ENCODE results near the gene VMP1. TPM values are rescaled to one million over a fixed set of nuclear protein-coding genes. Genes with fewer than 3 reads are reported as not detected.

VMP1 gene
- polyA plus RNA-seq, 2 of the 4 experiments (the other 2 are of a cell fraction), result 395 to 726 TPM

DNA sequence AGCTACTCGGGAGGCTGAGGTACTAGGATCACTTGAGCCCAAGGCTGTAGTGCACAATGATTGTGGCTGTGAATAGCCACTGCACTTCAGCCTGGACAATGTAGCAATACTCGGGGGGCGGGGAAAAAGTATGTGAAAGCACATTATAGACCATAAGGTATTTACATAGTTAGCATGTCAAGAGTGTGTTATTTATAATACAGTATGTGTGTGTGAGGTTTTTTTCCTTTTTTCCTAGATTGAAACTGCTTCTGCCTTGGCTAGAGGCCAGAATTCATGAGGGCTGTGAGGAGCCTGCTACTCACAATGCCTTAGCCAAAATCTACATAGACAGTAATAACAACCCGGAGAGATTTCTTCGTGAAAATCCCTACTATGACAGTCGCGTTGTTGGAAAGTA, 30.7 kb upstream of the VMP1 start (continued):
- TF ChIP-seq, protein P1, sequence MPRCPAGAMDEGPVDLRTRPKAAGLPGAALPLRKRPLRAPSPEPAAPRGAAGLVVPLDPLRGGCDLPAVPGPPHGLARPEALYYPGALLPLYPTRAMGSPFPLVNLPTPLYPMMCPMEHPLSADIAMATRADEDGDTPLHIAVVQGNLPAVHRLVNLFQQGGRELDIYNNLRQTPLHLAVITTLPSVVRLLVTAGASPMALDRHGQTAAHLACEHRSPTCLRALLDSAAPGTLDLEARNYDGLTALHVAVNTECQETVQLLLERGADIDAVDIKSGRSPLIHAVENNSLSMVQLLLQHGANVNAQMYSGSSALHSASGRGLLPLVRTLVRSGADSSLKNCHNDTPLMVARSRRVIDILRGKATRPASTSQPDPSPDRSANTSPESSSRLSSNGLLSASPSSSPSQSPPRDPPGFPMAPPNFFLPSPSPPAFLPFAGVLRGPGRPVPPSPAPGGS (IDR thresholded peaks at IDR 0.05), result no peak
- TF ChIP-seq MYC (IDR thresholded peaks at IDR 0.05; ENCODE audit: borderline replicate concordance, low read length) (no peak), EP300 (IDR thresholded peaks at IDR 0.05) (no peak), KDM1A (IDR thresholded peaks at IDR 0.05; ENCODE audit: low read depth) (no peak), SMC3 (IDR thresholded peaks at IDR 0.05) (no peak), FOSB (CRISPR knock-in tag; IDR thresholded peaks at IDR 0.05) (no peak), CBX2 (IDR thresholded peaks at IDR 0.05; ENCODE audit: borderline replicate concordance, low read depth) (no peak)
- TF ChIP-seq, protein P2, sequence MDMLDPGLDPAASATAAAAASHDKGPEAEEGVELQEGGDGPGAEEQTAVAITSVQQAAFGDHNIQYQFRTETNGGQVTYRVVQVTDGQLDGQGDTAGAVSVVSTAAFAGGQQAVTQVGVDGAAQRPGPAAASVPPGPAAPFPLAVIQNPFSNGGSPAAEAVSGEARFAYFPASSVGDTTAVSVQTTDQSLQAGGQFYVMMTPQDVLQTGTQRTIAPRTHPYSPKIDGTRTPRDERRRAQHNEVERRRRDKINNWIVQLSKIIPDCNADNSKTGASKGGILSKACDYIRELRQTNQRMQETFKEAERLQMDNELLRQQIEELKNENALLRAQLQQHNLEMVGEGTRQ (IDR thresholded peaks at IDR 0.05), result no peak
- TF ChIP-seq, protein P3, sequence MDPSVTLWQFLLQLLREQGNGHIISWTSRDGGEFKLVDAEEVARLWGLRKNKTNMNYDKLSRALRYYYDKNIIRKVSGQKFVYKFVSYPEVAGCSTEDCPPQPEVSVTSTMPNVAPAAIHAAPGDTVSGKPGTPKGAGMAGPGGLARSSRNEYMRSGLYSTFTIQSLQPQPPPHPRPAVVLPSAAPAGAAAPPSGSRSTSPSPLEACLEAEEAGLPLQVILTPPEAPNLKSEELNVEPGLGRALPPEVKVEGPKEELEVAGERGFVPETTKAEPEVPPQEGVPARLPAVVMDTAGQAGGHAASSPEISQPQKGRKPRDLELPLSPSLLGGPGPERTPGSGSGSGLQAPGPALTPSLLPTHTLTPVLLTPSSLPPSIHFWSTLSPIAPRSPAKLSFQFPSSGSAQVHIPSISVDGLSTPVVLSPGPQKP (IDR thresholded peaks at IDR 0.05; ENCODE audit: low read depth, low read length), result no peak
- TF ChIP-seq, protein P4, sequence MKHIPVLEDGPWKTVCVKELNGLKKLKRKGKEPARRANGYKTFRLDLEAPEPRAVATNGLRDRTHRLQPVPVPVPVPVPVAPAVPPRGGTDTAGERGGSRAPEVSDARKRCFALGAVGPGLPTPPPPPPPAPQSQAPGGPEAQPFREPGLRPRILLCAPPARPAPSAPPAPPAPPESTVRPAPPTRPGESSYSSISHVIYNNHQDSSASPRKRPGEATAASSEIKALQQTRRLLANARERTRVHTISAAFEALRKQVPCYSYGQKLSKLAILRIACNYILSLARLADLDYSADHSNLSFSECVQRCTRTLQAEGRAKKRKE (CRISPR knock-in tag; IDR thresholded peaks at IDR 0.05; ENCODE audit: low read depth), result no peak

DNA sequence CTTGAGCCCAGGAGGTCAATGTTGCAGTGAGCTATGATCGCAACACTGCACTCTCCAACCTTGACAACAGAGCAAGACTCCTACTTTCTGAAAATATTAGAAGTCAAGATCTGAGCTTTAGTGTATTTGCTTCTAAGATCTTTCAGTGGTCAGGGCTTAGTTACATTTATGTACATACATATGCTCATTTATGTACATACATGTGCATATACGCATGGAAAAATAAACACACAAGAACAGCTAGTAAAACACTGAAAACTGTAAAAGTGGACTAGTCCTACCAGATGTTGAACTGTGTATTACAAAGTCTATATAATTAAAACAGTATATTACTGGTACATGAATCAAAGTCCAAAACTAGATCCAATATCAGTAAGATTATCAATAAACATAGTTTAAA, 28.5 kb upstream of the VMP1 start:
- Histone ChIP-seq H3K27ac (no peak overlapping the region), H3K4me3 (no peak overlapping the region), H3K9me3 (no peaks in the 10 kb centered on the region), H3K4me2 (no peak overlapping the region), H3K4me1 (no peaks in the 10 kb centered on the region)
- DNase-seq (ENCODE audit: low read depth in 1 of 2, low spot score in 1 of 2), result no peak
- TF ChIP-seq, protein P3 (IDR thresholded peaks at IDR 0.05; ENCODE audit: low read depth, low read length), result no peak
- 61% methylated on average over 2 of the region's 2 CpGs for WGBS (ENCODE audit: missing lambda C conversion rate)
- CTCF ChIA-PET, result interaction anchor here (0.6 to 1.3 kb wide), 4 partner anchors 9 to 158 kb away, joined by 3 to 4 read pairs (median 3); no protein-coding TSS in a partner anchor
- POLR2A ChIA-PET, result interaction anchor here (1.5 kb wide), 1 partner anchor 60 kb away, joined by 4 read pairs; the partner anchor contains the start of gene CLTC
- peak; percentile 39 for FAIRE-seq
- no peak for ATAC-seq

DNA sequence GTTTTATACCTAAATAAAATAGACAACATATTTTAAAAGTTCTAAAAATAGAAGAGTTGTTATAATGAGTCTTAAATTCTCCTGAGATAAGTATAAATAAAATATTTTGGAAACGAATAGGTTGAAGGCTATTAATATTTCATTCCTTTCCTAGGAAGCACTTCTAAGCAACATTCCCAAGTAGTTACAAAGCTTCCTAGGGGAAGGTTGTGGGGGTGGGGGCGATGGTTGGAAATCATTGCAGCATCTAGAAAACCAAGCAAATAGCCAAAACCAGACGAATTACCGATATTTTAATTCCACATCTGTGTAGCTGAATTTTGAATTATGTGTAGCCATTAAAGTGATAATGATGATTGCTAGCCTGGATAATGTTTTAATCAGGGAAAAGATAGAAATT, 27.1 kb upstream of the VMP1 start:
- POLR2A ChIA-PET, result no interaction called here
- CTCF ChIA-PET, result interaction anchor here (0.6 to 1.5 kb wide), 2 partner anchors 9 to 357 kb away, joined by 3 to 4 read pairs; no protein-coding TSS in a partner anchor
- Histone ChIP-seq H3K4me3 (no peak overlapping the region), H3K4me2 (no peak overlapping the region), H3K4me1 (no peaks in the 10 kb centered on the region), H3K9me3 (no peaks in the 10 kb centered on the region), H3K27ac (no peak overlapping the region)
- WGBS (ENCODE audit: missing lambda C conversion rate), result 82% methylated on average over 4 of the region's 4 CpGs
- DNase-seq (ENCODE audit: low read depth in 1 of 2, low spot score in 1 of 2) (no peak), FAIRE-seq (no peak), ATAC-seq (no peak)
- TF ChIP-seq ZFP36 (IDR thresholded peaks at IDR 0.05; ENCODE audit: borderline replicate concordance, partially characterized antibody) (no peak), GATA3 (IDR thresholded peaks at IDR 0.05; ENCODE audit: borderline replicate concordance) (no peak), NFE2L2 (conservative IDR thresholded peaks at IDR 0.05; ENCODE audit: low read length) (no peak), RARB (CRISPR knock-in tag; IDR thresholded peaks at IDR 0.05) (no peak), MAZ (IDR thresholded peaks at IDR 0.05; ENCODE audit: borderline replicate concordance, low read depth, low read length) (no peak), FOSL2 (IDR thresholded peaks at IDR 0.05) (no peak), FOSL2 (CRISPR knock-in tag; IDR thresholded peaks at IDR 0.05) (no peak), BHLHE40 (IDR thresholded peaks at IDR 0.05; ENCODE audit: low read depth, low read length) (no peak), KDM5A (IDR thresholded peaks at IDR 0.05) (no peak), NR3C1 (IDR thresholded peaks at IDR 0.05) (no peak)
- TF ChIP-seq, protein P5, sequence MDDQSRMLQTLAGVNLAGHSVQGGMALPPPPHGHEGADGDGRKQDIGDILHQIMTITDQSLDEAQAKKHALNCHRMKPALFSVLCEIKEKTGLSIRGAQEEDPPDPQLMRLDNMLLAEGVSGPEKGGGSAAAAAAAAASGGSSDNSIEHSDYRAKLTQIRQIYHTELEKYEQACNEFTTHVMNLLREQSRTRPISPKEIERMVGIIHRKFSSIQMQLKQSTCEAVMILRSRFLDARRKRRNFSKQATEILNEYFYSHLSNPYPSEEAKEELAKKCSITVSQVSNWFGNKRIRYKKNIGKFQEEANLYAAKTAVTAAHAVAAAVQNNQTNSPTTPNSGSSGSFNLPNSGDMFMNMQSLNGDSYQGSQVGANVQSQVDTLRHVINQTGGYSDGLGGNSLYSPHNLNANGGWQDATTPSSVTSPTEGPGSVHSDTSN (IDR thresholded peaks at IDR 0.05), result no peak
- TF ChIP-seq, protein P3 (IDR thresholded peaks at IDR 0.05; ENCODE audit: low read depth, low read length), result no peak
- TF ChIP-seq, protein P6, sequence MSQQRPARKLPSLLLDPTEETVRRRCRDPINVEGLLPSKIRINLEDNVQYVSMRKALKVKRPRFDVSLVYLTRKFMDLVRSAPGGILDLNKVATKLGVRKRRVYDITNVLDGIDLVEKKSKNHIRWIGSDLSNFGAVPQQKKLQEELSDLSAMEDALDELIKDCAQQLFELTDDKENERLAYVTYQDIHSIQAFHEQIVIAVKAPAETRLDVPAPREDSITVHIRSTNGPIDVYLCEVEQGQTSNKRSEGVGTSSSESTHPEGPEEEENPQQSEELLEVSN (IDR thresholded peaks at IDR 0.05; ENCODE audit: borderline replicate concordance, low read depth), result no peak
